HG03025 (cell line): ENCODE data around the gene DDX20.
A peak's percentile ranks its signal among the peaks of the same experiment; 100 is the strongest.

Source experiments
- ATAC-seq: cut with Tn5 transposase; IDR thresholded peaks from one replicate; pipeline ENCODE4 v1.9.1; 2021; ENCODE audit warnings: mild to moderate bottlenecking, moderate library complexity; ENCODE audit not compliant: unreplicated experiment, low FRiP score

Gene DDX20

GRCh38 chr1:111755331-111756123 lies at the start of gene DDX20:
DDX20 (plus strand) TSS chr1:111755901; CDS start chr1:111755925, 24 bp downstream.
- peak; percentile 92 for ATAC-seq

GRCh38 chr1:111706921-111707320 lies 48.8 kb upstream of the DDX20 start:
- no peak for ATAC-seq

- ATAC-seq, result no peak
Observed at GRCh38 chr1:111707906-111708305, 47.8 kb upstream of the DDX20 start.

GRCh38 chr1:111709986-111710385 lies 45.7 kb upstream of the DDX20 start:
- ATAC-seq, result no peak

GRCh38 chr1:111716333-111716732 lies 39.4 kb upstream of the DDX20 start:
- no peak for ATAC-seq

- ATAC-seq, result no peak
Observed at GRCh38 chr1:111717450-111717849, 38.3 kb upstream of the DDX20 start.

GRCh38 chr1:111719135-111719534 lies 36.6 kb upstream of the DDX20 start:
- no peak for ATAC-seq

- no peak for ATAC-seq
Observed at GRCh38 chr1:111719674-111720132, 36.0 kb upstream of the DDX20 start.

GRCh38 chr1:111720274-111720976 lies 35.3 kb upstream of the DDX20 start:
- no peak for ATAC-seq

- ATAC-seq, result no peak
Observed at GRCh38 chr1:111720977-111721786, 34.5 kb upstream of the DDX20 start.

GRCh38 chr1:111723091-111723806 lies 32.5 kb upstream of the DDX20 start:
- ATAC-seq, result no peak

GRCh38 chr1:111723871-111724270 lies 31.8 kb upstream of the DDX20 start:
- no peak for ATAC-seq

GRCh38 chr1:111725192-111725591 lies 30.5 kb upstream of the DDX20 start:
- ATAC-seq, result no peak

GRCh38 chr1:111727056-111727455 lies 28.6 kb upstream of the DDX20 start:
- no peak for ATAC-seq

GRCh38 chr1:111729271-111729921 lies 26.3 kb upstream of the DDX20 start:
- ATAC-seq, result no peak

GRCh38 chr1:111729946-111730681 lies 25.6 kb upstream of the DDX20 start:
- no peak for ATAC-seq

- no peak for ATAC-seq
Observed at GRCh38 chr1:111730706-111731105, 25.0 kb upstream of the DDX20 start.

GRCh38 chr1:111731956-111732355 lies 23.7 kb upstream of the DDX20 start:
- ATAC-seq, result no peak

GRCh38 chr1:111732718-111733117 lies 23.0 kb upstream of the DDX20 start:
- no peak for ATAC-seq
